Skeletal muscle tissue (tissue), 4 donors: Measurements from ENCODE around the gene SOX21. TPM values are rescaled to one million over a fixed set of nuclear protein-coding genes. Genes with fewer than 3 reads are reported as not detected.

Experiments
- H3K27ac ChIP-seq: one replicate; pipeline ENCODE4 v1.7.0; 2013; ENCODE audit warnings: mild to moderate bottlenecking, low read depth, low read length, inconsistent platforms
- H3K27me3 ChIP-seq, 3 donors: one replicate each; pipeline ENCODE4 v1.7.0; 2013; ENCODE audit warnings: low read length in 3 of 3; ENCODE audit not compliant: control insufficient read depth in 3 of 3, insufficient read depth in 3 of 3
- H3K36me3 ChIP-seq, 3 donors: one replicate each; pipeline ENCODE4 v1.7.0; 2013; ENCODE audit warnings: low read length in 3 of 3; ENCODE audit not compliant: control insufficient read depth in 3 of 3, insufficient read depth in 3 of 3
- H3K4me1 ChIP-seq, 3 donors: one replicate each; pipeline ENCODE4 v1.7.0; 2013; ENCODE audit warnings: low read length in 3 of 3, mild to moderate bottlenecking in 3 of 3; ENCODE audit not compliant: control insufficient read depth in 3 of 3, insufficient read depth in 3 of 3
- H3K4me3 ChIP-seq, 3 donors: one replicate each; pipeline ENCODE4 v1.7.0; 2013; ENCODE audit warnings: low read length in 3 of 3
- H3K9ac ChIP-seq, 3 donors: one replicate each; pipeline ENCODE4 v1.7.0; 2013; ENCODE audit warnings: low read length in 3 of 3, mild to moderate bottlenecking in 3 of 3, moderate library complexity in 2 of 3, low read depth in 1 of 3
- H3K9me3 ChIP-seq, 3 donors: one replicate each; pipeline ENCODE4 v1.7.0; 2013; ENCODE audit warnings: low read length in 3 of 3; ENCODE audit not compliant: control insufficient read depth in 3 of 3
- total RNA-seq: library from RNA; depleted of rRNA; stranded (reverse); fragments of >200 nt; gene quantifications from one replicate; pipeline ENCODE4 v1.2.3, GENCODE V29; 2014
- donor health status: Osteomylitis.

The SOX21 gene
- total RNA-seq, 1 donor from 2014 or later, result not detected

GRCh38 chr13:94710065-94710781 is 2.1 kb downstream of the SOX21 start:
- H3K9me3 ChIP-seq, result no peaks in the 10 kb centered on the region
- H3K27ac ChIP-seq, result no peak overlapping the region
- H3K27me3 ChIP-seq, result peaks cover 76 to 84% (median 78%) of the 10 kb centered on the region in 3 donors
- H3K4me3 ChIP-seq, result no peak overlapping the region
- no peaks in the 10 kb centered on the region for H3K36me3 ChIP-seq
- no peak overlapping the region for H3K9ac ChIP-seq
- peaks cover 16 to 20% (median 18%) of the 10 kb centered on the region in 3 donors for H3K4me1 ChIP-seq

- Histone ChIP-seq H3K4me3 (no peak overlapping the region), H3K36me3 (no peaks in the 10 kb centered on the region), H3K9ac (no peak overlapping the region), H3K4me1 (peaks cover 16 to 20% (median 18%) of the 10 kb centered on the region in 3 donors), H3K27me3 (peaks cover 80 to 92% (median 86%) of the 10 kb centered on the region in 3 donors), H3K27ac (no peak overlapping the region), H3K9me3 (no peaks in the 10 kb centered on the region)
Measured at GRCh38 chr13:94709001-94709834, 3.1 kb downstream of the SOX21 start.

- Histone ChIP-seq H3K27me3 (peaks cover 82 to 92% (median 90%) of the 10 kb centered on the region in 3 donors), H3K36me3 (no peaks in the 10 kb centered on the region), H3K9me3 (no peaks in the 10 kb centered on the region), H3K27ac (no peak overlapping the region), H3K9ac (no peak overlapping the region), H3K4me3 (no peak overlapping the region), H3K4me1 (peaks cover 17 to 19% (median 18%) of the 10 kb centered on the region in 3 donors)
Measured at GRCh38 chr13:94708031-94708859, 4.1 kb downstream of the SOX21 start.

GRCh38 chr13:94707400-94708021 is 4.8 kb downstream of the SOX21 start:
- Histone ChIP-seq H3K9me3 (no peaks in the 10 kb centered on the region), H3K36me3 (no peaks in the 10 kb centered on the region), H3K9ac (no peak overlapping the region), H3K27me3 (peaks cover 82 to 92% (median 90%) of the 10 kb centered on the region in 3 donors), H3K4me3 (peak overlapping the region in 2 of 3 donors; percentile 35 to 36), H3K27ac (no peak overlapping the region), H3K4me1 (peaks cover 12 to 16% (median 14%) of the 10 kb centered on the region in 3 donors)

GRCh38 chr13:94706843-94707399 is 5.4 kb downstream of the SOX21 start:
- peaks cover 83 to 92% (median 91%) of the 10 kb centered on the region in 3 donors for H3K27me3 ChIP-seq
- peaks cover 10 to 12% (median 11%) of the 10 kb centered on the region in 3 donors for H3K4me1 ChIP-seq
- no peaks in the 10 kb centered on the region for H3K9me3 ChIP-seq
- H3K4me3 ChIP-seq, result no peak overlapping the region
- H3K27ac ChIP-seq, result no peak overlapping the region
- H3K36me3 ChIP-seq, result no peaks in the 10 kb centered on the region
- H3K9ac ChIP-seq, result no peak overlapping the region

- H3K9me3 ChIP-seq, result no peaks in the 10 kb centered on the region
- no peak overlapping the region for H3K4me3 ChIP-seq
- H3K27ac ChIP-seq, result no peak overlapping the region
- H3K27me3 ChIP-seq, result peaks cover 86 to 94% (median 92%) of the 10 kb centered on the region in 3 donors
- H3K36me3 ChIP-seq, result no peaks in the 10 kb centered on the region
- H3K4me1 ChIP-seq, result peaks cover 8 to 10% (median 8%) of the 10 kb centered on the region in 3 donors
- no peak overlapping the region for H3K9ac ChIP-seq
Measured at GRCh38 chr13:94706101-94706842, 6.1 kb downstream of the SOX21 start.

- no peak overlapping the region for H3K9ac ChIP-seq
- no peaks in the 10 kb centered on the region for H3K9me3 ChIP-seq
- H3K4me1 ChIP-seq, result peaks cover 5 to 7% (median 6%) of the 10 kb centered on the region in 3 donors
- no peaks in the 10 kb centered on the region for H3K36me3 ChIP-seq
- H3K4me3 ChIP-seq, result no peak overlapping the region
- H3K27ac ChIP-seq, result no peak overlapping the region
- peaks cover 93 to 95% (median 93%) of the 10 kb centered on the region in 3 donors for H3K27me3 ChIP-seq
Measured at GRCh38 chr13:94705081-94706030, 7.0 kb downstream of the SOX21 start.

- no peak overlapping the region for H3K27ac ChIP-seq
- H3K36me3 ChIP-seq, result no peaks in the 10 kb centered on the region
- H3K9ac ChIP-seq, result no peak overlapping the region
- peaks cover 91 to 96% (median 96%) of the 10 kb centered on the region in 3 donors for H3K27me3 ChIP-seq
- H3K9me3 ChIP-seq, result no peaks in the 10 kb centered on the region
- no peak overlapping the region for H3K4me3 ChIP-seq
- peaks cover 5 to 7% (median 6%) of the 10 kb centered on the region in 3 donors for H3K4me1 ChIP-seq
Measured at GRCh38 chr13:94704377-94705080, 7.8 kb downstream of the SOX21 start.
